HCT116 (cell line): ENCODE data around the gene NR6A1. TPM values are rescaled to one million over a fixed set of nuclear protein-coding genes. Genes with fewer than 3 reads are reported as not detected.

Experiments
- ATAC-seq: fragments of 200-7000 bp; cut with Tn5 transposase; 2 replicates; pipeline ENCODE4 v1.9.1; 2020; ENCODE audit warnings: mild to moderate bottlenecking, moderate library complexity
- BruUV-seq: library from RNA; stranded (reverse); fragments of 400-500 nt; replicated peaks from 2 replicates; lab custom pipeline; 2021; lab: Mats Ljungman, UMichigan
- CTCF ChIA-PET: fragments of 300-600 bp; sonication (Branson Sonifier 250); formaldehyde crosslinking; loops from one replicate; lab custom pipeline; 2021; ENCODE audit warnings: antibody characterized with exemption; lab: Charles Lee
- POLR2A ChIA-PET: fragments of 300-600, 350-600 bp; sonication (Branson Sonifier 250); formaldehyde crosslinking; loops from one replicate; lab custom pipeline; 2021; ENCODE audit warnings: antibody characterized with exemption; lab: Charles Lee
- RAD21 ChIA-PET, 2 experiments: fragments of 300-600 bp; sonication (Branson Sonifier 250); formaldehyde crosslinking; loops; one replicate each; lab custom pipeline; 2023; ENCODE audit warnings: low total read pairs in 2 of 2; ENCODE audit not compliant: uncharacterized antibody in 2 of 2, unreplicated experiment in 2 of 2, low non-redundant PET in 1 of 2; lab: Charles Lee
- DNase-seq: peaks from one replicate; pipeline ENCODE4 v3.0.0-alpha.2; 2010; ENCODE audit warnings: low read depth, low spot score
- H2AFZ ChIP-seq: fragments of 200-600 bp; shearing (Covaris generic), sonication (generic); 2 replicates; pipeline ENCODE4 v1.6.1; 2017; ENCODE audit warnings: low read depth, mixed run types, mixed read lengths, antibody characterized with exemption, low read length; ENCODE audit not compliant: poor library complexity, severe bottlenecking
- H3K27ac ChIP-seq: 2 replicates; pipeline ENCODE4 v1.5.1; 2012; ENCODE audit warnings: low read depth, low read length
- H3K27me3 ChIP-seq: fragments of 200-600 bp; sonication (generic); 2 replicates; pipeline ENCODE4 v1.6.1; 2016; ENCODE audit warnings: mixed run types, low read length, mixed read lengths; ENCODE audit not compliant: insufficient read depth
- H3K36me3 ChIP-seq, 2 experiments: fragments of 200-500 bp in 1 of 2; fragments of 200-600 bp in 1 of 2; sonication (Bioruptor generic) in 1 of 2; sonication (generic) in 1 of 2; 2 replicates each; pipeline versions ENCODE4 v1.5.1 to v1.6.1; 2014 to 2016; ENCODE audit warnings: low read length in 2 of 2, inconsistent platforms in 1 of 2, mixed read lengths in 1 of 2, mixed run types in 1 of 2; ENCODE audit not compliant: insufficient read depth in 2 of 2, control insufficient read depth in 1 of 2
- H3K4me1 ChIP-seq, 2 experiments: fragments of 200-600 bp in 1 of 2; sonication (generic) in 1 of 2; 2 replicates each; pipeline versions ENCODE4 v1.5.1 to v1.6.1; 2012 to 2017; ENCODE audit warnings: low read length in 2 of 2, inconsistent platforms in 1 of 2, mild to moderate bottlenecking in 1 of 2, mixed read lengths in 1 of 2, mixed run types in 1 of 2, moderate library complexity in 1 of 2; ENCODE audit not compliant: insufficient read depth in 2 of 2, control insufficient read depth in 1 of 2
- H3K4me2 ChIP-seq: fragments of 200-600 bp; sonication (generic); 2 replicates; pipeline ENCODE4 v1.6.1; 2017; ENCODE audit warnings: mixed run types, low read length, mixed read lengths
- H3K4me3 ChIP-seq, 2 experiments: fragments of 200-600 bp in 1 of 2; sonication (generic) in 1 of 2; replicated peaks in 1 of 2; 2 replicates each; pipeline ENCODE4 v1.5.1; 2011 to 2016; ENCODE audit warnings: low read length in 2 of 2, control low read depth in 1 of 2, low read depth in 1 of 2, mild to moderate bottlenecking in 1 of 2, mixed read lengths in 1 of 2, mixed run types in 1 of 2
- H3K79me2 ChIP-seq: fragments of 200-600 bp; sonication (generic); 2 replicates; pipeline ENCODE4 v1.6.1; 2017; ENCODE audit warnings: mild to moderate bottlenecking, mixed run types, low read length, moderate library complexity, mixed read lengths; ENCODE audit not compliant: insufficient read depth
- H3K9ac ChIP-seq: fragments of 200-600 bp; sonication (generic); 2 replicates; pipeline ENCODE4 v1.6.1; 2016; ENCODE audit warnings: low read length, mixed read lengths
- H3K9me2 ChIP-seq: fragments of 200-600 bp; sonication (generic), shearing (Covaris generic); 2 replicates; pipeline ENCODE4 v1.6.1; 2017; ENCODE audit warnings: mixed run types, mild to moderate bottlenecking, moderate library complexity; ENCODE audit not compliant: insufficient read depth
- H3K9me3 ChIP-seq, 2 experiments: fragments of 200-500 bp in 1 of 2; fragments of 200-600 bp in 1 of 2; sonication (Bioruptor generic) in 1 of 2; sonication (generic) in 1 of 2; 2 replicates each; pipeline ENCODE4 v1.6.1; 2014 to 2017; ENCODE audit warnings: low read length in 2 of 2, mixed read lengths in 2 of 2, inconsistent platforms in 1 of 2, low read depth in 1 of 2, mild to moderate bottlenecking in 1 of 2, mixed run types in 1 of 2, moderate library complexity in 1 of 2; ENCODE audit not compliant: control insufficient read depth in 1 of 2, insufficient read depth in 1 of 2
- H4K20me1 ChIP-seq: fragments of 200-600 bp; sonication (generic), shearing (Covaris generic); 2 replicates; pipeline ENCODE4 v1.6.1; 2017; ENCODE audit warnings: mixed run types, mild to moderate bottlenecking, moderate library complexity; ENCODE audit not compliant: insufficient read depth
- ATF3 ChIP-seq: IDR thresholded peaks from 2 replicates; pipeline ENCODE4 v1.6.1; 2012
- CBX3 ChIP-seq: IDR thresholded peaks from 2 replicates; pipeline ENCODE4 v1.6.1; 2012; ENCODE audit warnings: low read depth
- EGR1 ChIP-seq: IDR thresholded peaks from 2 replicates; pipeline ENCODE4 v1.6.1; 2012; ENCODE audit warnings: low read depth
- FOSL1 ChIP-seq: IDR thresholded peaks from 2 replicates; pipeline ENCODE4 v1.6.1; 2012; ENCODE audit warnings: low read depth
- JUND ChIP-seq: IDR thresholded peaks from 2 replicates; pipeline ENCODE4 v1.6.1; 2012
- REST ChIP-seq: IDR thresholded peaks from 2 replicates; pipeline ENCODE4 v1.6.1; 2012; ENCODE audit warnings: low read depth
- SIN3A ChIP-seq: IDR thresholded peaks from 2 replicates; pipeline ENCODE4 v1.6.1; 2012; ENCODE audit warnings: low read depth
- SP1 ChIP-seq: IDR thresholded peaks from 2 replicates; pipeline ENCODE4 v1.6.1; 2012; ENCODE audit warnings: low read depth
- SRF ChIP-seq: IDR thresholded peaks from 2 replicates; pipeline ENCODE4 v1.6.1; 2012; ENCODE audit warnings: low read depth
- YY1 ChIP-seq: IDR thresholded peaks from 2 replicates; pipeline ENCODE4 v1.6.1; 2011; ENCODE audit warnings: low read length, low read depth, moderate library complexity, mild to moderate bottlenecking; ENCODE audit not compliant: insufficient replicate concordance; ENCODE audit errors: extremely low read depth
- ZFX ChIP-seq: fragments of 450-650 bp; IDR thresholded peaks from 2 replicates; pipeline ENCODE4 v1.6.1; 2017
- ZNF274 ChIP-seq: fragments of 200-500 bp; sonication (Bioruptor generic); IDR thresholded peaks from 2 replicates; pipeline ENCODE4 v1.6.1; 2014; ENCODE audit warnings: mild to moderate bottlenecking, low read depth, low read length, inconsistent platforms
- intact Hi-C: fragments of 100-400 bp; cut with micrococcal nuclease; formaldehyde crosslinking; loops from 2 replicates; pipeline ENCODE4 v1.10.0; 2022
- total RNA-seq: library from RNA; stranded (reverse); gene quantifications from one replicate; pipeline ENCODE4 v1.2.1, GENCODE V29; 2021; ENCODE audit not compliant: unreplicated experiment

Gene NR6A1
- total RNA-seq, 1 experiment from 2014 or later = 9.9 TPM

- H3K4me1 ChIP-seq = no peaks in the 10 kb centered on the region
- BruUV-seq = no TSS peak
- ATAC-seq (no peak), DNase-seq (no peak)
- H3K27ac ChIP-seq = no peak overlapping the region
- H4K20me1 ChIP-seq = no peaks in the 10 kb centered on the region
- TF ChIP-seq YY1 = no peak
- no peak for TF ChIP-seq SIN3A
- no peak for TF ChIP-seq CBX3
- TF ChIP-seq SP1 = no peak
- no peak for TF ChIP-seq SRF
- TF ChIP-seq ZFX = no peak
- no peak for TF ChIP-seq JUND
- no peak for TF ChIP-seq FOSL1
- TF ChIP-seq REST = no peak
- no peak for TF ChIP-seq EGR1
- no peak for TF ChIP-seq ATF3
- TF ChIP-seq ZNF274 = no peak
- POLR2A ChIA-PET = no interaction called here
- H2AFZ ChIP-seq = no peak overlapping the region
- H3K36me3 ChIP-seq = no peaks in the 10 kb centered on the region
- H3K79me2 ChIP-seq = no peaks in the 10 kb centered on the region
- no peaks in the 10 kb centered on the region for H3K9me2 ChIP-seq
- CTCF ChIA-PET = no interaction called here
- H3K4me3 ChIP-seq = no peak overlapping the region
- no peak overlapping the region for H3K4me2 ChIP-seq
- no peaks in the 10 kb centered on the region for H3K27me3 ChIP-seq
- H3K9me3 ChIP-seq = no peaks in the 10 kb centered on the region
- RAD21 ChIA-PET = no interaction called here
- intact Hi-C loops = no loop called here
- no peak overlapping the region for H3K9ac ChIP-seq
Observed at GRCh38 chr9:124489222-124489621, 281.9 kb downstream of the NR6A1 start.
